Activated CD4-positive, alpha-beta T cell treated with anti-CD3 and anti-CD28 coated beads, Interleukin-2, amount 50 U/mL, for 24 hours (primary cell): ENCODE measurements around the gene ARID1B.

Experiments
- DNase-seq, 2 donors: peaks; one replicate each; pipeline ENCODE4 v3.0.0-alpha.2; 2020; ENCODE audit warnings: low read depth in 1 of 2, low spot score in 1 of 2

The ARID1B gene

DNA sequence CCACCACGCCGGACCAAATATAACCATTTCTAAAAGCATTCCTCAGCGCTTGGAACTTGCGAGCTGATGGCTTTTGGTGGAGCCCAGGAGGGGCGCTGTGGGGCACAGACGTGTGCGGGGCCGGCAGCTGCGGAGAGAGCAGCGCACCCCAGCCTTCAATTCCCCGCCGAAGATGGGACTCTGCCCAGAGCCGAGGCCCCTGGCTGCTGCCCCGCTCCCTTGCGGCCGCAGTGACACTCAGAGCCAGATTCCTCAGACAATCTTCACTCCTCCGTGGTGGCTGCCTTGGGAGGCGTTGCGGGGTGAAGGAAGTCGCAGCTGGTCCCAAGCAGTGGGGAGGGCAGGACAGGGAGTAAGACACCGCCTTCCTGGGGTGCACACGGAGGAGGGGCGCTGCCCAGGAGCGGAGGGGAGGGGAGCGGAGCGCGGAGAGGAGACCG, 458.4 kb downstream of the ARID1B start:
- peak; percentile 26 to 31 for DNase-seq

DNA sequence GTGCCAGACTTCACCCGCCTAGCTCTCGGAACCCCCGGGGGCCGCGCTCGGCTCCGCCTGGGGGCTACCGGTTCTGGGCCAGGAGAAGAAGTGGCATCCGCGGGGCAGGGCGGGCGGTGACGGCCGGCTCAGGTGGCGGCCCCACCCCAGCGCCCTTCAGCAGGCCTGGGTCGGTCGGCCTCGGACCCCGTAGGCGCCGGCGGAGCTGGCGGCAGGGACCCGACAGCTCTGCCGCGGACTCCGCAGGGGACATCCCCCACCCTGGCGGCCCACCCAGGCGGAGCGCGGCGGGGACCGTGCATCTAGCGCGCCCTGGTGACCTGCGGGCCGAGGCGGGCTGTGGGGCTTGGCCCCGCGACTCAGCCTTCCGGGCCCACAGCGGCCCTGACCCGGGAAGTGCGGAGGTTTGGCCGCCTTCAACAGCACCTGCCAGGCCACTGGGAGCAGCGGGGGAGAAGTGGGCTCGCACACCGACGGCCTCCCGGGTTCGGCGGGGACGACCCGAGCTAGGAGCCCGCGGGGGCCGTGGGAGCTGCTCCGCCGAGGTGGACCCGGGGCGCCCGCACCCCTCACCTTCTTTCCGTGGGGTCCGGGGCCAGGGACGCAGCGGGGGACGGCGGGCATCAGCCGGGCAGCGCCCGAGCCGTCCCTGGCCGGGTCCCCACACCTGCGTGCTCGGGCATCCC, 459.0 kb downstream of the ARID1B start:
- no peak for DNase-seq

DNA sequence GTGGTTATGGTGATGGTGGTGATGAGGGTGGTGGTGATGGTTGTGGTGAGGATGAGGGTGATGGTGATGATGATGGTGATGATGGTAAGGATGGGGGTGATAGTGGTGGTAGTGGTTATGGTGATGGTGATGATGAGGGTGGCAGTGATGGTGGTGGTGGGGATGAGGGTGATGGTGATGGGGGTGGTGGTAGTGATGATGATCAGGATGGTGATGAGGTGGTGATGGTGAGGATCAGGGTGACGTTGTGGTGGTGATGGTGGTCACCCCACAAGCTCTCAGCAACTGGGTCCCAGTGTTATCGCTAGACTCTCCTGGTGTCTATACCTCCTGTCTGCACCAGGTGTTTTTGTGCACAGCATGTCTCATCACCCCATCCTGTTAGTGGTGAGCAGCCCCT, 461.2 kb downstream of the ARID1B start:
- no peak for DNase-seq

DNA sequence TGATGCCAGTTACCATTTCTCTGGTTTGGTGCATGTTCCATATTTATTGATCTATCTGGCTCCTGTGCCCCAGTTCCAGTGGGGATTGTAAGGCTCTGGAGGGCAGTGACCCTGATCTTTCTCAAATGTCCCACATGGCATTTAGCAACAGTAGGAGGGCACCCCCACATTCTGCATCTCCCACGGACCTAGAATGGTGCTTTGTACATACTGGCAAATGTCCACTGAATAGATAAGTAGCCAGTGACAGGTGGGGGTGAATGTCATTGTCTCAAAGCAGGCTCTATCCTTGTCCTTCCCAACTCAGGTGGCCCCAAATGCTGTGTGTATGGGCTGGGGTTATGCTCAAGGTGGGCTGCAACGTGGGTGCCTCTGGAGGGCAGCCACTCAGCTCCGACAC, 462.0 kb downstream of the ARID1B start:
- no peak for DNase-seq

DNA sequence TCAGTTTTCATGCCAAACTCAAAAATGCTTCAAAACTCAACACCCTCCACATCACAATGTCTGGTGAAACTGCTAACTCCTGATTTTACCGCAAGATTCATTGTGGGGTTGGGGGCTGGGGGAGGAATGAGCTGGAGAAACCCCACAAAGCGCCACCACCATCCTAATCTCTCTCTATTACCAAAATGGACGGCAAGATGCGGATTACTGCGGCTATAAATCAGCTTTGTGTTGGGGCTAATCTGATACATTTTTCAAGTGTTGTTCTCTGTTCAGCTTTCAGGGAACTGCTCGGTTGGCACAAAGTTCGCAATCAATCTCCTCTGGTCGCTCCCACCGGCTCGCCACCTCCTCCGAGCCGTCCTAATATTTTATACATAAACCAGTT, 462.5 kb downstream of the ARID1B start:
- no peak for DNase-seq

DNA sequence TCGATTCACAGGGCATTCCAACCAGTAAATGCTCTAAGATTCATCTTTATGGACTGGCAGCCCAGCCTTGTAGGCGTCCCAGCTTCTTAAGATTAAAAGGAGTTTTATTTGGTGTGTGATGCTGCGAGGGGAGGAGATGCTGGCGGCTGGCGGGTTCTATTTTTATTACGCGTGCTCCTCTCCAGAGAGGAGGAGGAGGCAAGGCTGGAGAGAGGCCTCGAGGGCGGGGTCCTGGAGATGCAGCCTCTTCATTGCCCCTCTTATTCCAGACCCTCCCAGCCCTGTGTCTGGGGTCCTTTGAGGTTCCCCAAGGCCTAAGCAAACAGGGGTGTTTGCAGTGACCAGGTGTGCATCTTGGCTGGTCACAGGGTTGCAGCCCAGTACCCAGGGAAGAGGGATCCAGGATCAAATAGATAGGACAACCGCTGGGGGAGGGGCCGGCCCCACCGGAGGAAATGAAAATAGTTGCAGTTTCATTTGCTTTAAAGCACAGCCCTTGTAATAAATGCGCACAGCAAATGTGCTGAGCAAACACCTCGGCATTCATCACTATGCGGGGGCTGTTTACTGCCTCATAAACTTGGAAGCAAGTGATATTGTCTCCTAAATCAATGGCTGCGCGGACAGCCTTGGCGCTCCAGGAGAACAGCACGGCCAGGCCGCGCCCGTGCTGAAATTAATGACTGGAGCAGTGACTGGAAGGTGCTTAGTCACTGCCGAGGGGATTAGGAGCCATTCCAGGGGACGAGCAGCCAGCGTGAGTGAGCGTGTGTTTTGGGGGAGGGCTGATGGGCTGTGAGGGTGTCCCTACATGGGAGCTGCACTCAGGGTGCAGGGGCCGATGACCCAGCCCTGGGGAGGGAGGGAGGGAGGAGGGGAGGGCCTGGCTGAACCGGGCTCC, 463.1 kb downstream of the ARID1B start:
- no peak for DNase-seq

DNA sequence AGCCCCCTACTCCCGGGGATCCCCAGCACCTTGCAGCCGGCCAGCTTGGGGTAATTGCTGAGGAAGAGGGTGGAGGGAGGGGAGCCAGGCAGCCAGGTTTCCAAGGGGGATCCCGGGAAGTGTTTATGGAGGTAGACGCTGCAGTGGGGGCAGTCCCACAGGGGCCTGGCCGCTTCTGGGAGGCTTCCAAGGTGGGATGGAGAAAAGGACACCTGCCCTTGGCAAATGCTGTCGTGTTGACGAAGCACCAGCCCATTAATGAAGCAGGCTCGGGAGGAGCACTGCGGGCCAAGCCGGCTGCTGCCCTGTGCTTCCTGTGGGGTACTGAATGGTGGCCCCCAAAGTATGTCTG, 463.8 kb downstream of the ARID1B start:
- no peak for DNase-seq

DNA sequence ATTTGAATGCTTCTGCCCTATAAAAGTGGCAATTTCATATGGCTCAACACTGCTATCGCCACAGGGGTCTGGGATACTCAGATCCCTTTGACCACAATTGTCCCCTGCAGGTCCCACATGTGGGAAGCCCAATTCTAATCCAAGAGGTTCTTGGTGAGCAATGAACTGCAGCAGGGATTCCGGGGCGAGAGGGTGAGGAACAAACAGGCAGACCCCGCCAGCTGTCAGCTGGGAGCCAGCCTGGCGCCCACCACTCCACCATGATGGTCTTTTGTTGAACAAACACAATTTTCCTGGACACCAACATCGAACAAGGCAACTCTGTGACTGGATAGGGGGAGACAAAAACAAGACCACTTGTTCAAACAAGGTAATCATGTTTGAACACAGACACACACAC, 465.6 kb downstream of the ARID1B start:
- no peak for DNase-seq

DNA sequence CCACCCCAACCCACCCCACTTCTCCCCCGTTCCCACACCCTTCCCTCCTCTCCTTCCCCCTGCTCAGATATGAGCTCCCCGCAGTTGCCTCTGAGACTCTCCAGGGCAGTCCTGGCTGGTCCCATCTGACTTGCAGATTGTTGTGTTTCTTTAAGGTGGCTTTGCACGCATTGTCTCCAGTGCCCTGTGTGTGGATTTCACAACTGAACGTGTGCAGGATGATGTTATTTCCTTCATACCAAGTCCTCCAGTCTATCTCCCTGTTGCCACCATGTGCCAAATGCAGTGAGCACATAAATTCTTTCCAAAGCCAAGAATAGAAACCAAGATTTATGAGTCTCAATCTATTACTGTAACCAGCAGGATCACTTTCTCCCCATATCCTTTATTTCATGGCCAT, 467.0 kb downstream of the ARID1B start:
- DNase-seq = no peak

DNA sequence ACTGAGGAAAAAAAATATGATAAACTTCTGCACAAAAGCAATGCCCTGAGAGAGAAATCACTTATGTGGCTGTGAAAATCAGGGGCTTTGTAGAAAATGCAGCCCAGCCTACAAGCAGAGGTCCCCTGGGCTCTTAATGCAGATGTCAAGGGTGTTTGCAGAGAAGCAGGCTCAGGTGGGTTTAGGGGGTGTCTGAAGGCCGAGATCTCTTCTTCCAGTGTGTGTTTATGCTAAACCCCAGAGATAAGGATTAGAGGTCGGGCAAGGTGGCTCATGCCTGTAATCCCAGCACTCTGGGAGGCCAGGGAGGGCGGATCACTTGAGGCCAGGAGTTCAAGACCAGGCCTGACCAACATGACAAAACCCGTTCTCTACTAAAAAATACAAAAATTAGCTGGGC, 467.6 kb downstream of the ARID1B start:
- no peak for DNase-seq

DNA sequence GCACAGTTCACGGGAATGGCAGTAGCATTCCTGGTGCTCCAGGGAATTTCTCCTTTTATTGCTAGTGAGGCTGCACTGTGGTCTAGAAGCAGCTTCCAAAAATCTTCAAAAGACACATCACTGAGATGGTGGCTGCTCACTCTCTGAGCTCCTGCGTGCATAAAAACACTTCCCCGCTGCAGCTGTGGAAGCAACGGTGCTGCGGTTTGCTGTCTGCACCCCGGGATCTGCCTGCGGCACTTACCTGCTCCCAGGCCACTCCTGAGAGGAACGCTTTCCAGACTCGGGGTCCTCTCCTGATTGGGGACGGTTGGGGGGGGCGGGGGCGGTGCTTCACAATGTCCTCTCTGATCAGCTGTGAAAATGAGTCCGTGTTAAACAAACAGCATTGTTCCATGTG, 468.3 kb downstream of the ARID1B start:
- DNase-seq = no peak

DNA sequence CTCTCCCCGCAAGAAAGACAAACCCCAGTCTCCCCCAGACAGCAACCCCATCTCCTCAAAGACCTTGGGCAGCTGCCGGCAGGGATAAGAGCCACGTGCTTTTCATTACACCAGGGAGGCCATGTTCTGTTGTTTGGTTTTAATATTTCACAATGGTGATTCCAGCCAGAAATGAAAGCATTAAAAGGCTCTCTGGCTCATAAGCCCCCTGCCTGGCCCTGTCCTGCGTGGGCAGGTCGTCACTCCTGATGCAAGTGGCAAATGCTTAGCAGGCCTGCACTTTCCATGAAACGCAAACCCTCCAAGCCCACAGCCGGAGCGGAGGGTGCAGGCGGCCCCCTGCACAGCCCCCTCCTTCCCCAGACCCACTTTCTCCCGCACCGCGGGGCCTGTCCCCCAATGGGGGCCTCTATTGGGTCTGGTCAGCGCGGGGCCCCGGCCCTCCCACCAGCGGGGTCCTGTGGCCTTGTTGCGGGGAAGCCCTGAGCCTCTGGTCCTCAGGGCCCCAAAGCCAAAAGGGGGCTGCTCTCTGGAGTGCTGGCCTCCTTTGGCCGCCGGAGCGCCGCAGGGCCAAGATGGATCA, 469.0 kb downstream of the ARID1B start:
- DNase-seq = no peak

DNA sequence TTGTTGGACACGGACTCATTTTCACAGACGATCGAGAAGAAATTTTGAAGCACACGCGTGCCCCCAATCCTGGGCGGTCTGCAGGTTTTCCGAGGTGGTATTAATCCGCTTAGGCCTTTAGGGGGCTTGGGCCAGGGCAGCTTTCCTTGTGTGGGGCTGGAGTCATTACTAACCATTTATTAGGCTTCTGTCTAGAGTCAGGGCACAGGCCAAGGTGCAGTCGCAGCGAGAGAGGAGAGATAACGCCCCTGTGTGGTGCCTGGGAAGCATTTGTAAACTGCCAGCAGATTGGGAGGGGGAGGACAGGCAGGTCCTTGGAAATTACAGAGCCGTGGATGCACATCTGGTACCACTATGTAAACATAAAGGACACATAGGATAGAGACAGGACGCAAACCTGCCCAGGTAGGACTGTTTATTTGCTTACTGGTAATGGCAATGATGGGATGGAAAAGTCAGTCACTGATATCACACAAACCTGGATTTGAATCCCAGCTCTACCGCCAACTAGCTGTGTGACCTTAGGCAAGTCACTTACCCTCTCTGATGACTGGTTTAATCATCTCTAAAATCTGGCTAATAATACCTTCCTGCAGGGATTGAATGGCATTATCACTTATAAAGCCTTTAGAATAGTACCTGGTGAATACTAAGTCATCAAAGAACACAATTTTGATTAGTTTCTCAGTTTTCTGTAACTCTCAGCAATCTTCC, 469.8 kb downstream of the ARID1B start:
- no peak for DNase-seq

DNA sequence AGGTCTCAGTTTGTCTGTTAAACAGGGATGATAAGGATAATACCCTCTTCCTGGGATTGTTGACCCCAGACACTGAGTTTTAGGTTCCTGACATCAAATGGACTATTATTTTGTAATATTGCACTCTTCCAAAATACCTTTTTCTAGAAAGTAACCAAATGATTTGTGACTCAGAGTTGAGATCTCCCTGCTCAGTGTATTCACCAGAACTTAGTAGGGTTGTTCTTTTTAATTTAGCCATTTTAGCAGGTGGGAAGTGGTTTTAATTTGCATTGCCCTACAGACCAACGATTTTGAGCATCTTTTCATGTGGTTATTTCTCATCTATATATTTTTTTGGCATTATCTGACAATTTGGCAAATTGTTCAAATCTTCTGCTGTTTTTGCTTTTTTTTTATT, 471.1 kb downstream of the ARID1B start:
- DNase-seq = no peak

DNA sequence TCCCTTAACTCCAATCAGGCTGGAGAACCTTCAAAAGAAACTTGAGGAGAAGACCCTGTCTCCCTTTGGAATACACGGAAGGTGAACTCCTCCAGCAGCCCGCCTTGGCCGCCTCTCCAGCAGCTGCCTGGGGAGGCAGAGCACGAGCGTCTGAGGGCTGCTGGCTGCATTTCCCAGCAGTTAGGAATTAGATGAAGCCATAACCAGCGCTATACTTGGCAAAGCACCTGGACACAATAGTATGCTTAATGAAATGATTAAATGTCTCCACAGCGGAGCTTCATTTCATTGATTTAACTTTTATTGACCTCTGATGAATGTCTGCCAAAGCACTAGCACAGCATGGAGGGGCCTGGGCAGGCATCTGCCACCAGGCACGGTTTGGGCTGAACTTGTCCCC, 472.6 kb downstream of the ARID1B start:
- DNase-seq = no peak

DNA sequence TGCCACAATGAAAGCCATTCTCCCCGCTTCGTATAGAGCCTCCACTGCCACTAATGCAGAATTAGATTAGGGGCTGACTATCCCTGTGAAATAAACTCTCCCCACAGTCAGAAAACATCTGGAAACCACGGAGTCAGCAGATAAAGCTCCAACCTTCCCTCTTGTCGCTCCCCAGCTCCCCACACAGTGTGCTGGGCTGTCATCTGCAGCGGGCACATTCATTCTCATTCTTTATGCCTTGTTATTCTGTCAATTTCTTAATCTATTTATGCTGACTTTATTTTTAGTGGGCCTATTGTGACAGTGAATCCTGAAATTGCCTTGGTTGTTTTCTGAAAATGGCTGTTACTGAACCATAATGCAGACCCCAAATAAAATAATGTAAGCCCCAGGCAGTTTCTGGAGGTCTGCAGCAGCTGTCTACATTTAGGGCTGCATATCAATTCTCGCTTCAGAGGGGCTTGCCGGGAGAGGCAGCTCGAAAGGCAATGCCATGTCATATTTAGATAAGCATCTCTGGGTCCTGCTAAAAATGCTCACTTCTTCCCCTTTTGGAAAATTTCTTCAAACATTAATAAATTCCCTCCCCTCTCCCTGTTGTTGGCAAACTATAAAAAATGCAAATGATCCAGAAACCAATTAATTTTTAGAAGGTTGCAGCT, 474.5 kb downstream of the ARID1B start:
- DNase-seq = no peak

DNA sequence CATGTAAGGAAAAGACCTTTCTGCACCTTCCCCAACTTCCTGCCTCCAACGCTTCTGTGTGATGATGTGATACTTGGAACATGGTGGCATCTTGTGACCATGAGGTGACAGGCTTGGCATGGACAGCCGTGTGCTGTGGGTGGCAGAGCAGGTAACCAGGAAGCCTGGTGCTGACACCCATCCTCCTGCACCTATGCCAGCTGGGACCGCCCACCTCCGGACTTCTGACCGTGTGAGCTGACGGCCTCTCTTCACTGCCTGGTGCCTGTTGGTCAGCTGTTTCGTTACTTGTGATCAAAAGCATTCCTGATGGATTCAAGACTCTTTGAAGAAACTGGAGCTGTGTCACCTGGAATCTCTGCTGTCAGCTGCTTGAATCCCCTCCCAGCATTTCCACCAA, 475.8 kb downstream of the ARID1B start:
- DNase-seq = no peak

DNA sequence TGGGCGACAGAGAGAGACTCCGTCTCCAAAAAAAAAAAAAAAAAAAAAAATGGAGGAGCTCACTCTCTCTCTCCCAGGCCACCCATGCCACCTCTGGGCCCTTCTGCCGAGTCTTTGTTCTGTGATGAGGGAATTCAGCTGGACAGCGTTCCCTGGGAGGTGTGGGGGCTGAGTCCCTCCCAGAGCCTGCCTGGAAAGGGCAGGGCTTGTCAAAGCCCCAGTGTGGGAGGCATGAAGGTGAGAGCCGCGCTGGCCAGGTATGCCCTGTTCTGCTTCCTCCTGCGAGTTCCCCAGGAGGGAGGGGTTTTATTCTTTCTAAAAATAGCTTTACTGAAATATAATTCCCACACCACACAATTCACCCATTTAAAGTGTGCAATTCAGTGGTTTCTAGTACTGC, 476.5 kb downstream of the ARID1B start:
- no peak for DNase-seq

DNA sequence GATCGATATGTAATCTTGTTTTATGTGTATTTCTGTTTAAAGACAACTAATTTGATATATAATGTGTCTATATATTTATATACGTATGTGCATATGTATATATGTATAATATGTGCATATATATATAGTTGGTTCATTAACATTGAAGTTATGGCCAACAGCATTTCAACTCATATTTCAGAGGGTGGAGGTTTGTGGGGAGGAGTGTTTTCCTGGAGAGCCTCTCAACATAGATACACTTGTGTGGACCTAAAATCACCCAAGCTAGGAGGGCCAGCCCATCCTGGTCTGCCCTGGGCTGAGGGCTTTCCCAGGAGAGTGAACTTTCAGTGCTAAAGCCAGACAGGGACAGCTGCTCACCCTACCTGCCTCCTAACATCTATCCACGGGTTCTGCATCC, 477.4 kb downstream of the ARID1B start:
- DNase-seq = no peak

DNA sequence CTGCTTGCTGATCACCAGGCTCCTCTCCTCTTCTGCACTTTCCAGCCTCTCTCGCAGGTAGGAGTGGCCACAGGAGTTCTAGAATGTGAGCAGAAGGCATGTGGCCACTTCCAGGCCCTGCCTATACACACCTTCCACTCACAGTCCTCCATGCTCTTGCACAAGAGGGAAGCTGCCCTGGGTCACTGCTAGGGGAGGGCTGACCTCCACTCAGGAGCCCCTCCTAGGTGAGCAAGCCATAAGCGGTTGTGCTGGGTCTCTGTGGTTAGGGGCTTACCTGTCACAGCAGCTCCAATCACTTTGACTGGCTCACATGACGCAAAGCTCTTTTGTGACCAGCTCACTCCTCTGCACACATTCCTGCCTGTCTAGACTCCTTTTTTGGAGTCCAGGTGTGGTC, 477.9 kb downstream of the ARID1B start:
- DNase-seq = no peak

DNA sequence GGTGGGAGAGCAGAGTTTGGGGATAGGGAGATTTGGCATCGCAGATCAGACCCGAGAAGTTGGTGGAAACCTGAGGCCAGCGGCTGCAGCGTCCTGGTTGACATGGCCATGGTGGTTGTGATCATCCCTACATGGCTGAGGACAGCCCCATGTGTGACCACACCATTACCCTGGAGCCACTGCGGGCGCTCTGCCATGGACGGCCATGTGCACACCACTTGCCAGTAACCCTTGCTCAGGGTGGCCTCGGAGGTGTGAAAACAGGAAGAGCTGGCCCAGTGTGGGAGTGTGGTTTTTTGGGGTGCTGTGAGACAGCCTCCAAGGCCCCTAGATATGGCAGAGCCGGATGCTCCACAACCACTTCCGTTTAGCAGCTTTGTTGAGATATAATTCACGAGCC, 481.7 kb downstream of the ARID1B start:
- DNase-seq = no peak
